ENCODE results near the gene SPPL2B. TPM values are rescaled to one million over a fixed set of nuclear protein-coding genes. Genes with fewer than 3 reads are reported as not detected.
"Not testable (repeated sequence)": the region's sequence is repeated elsewhere in the genome, so short reads cannot be mapped to it uniquely, and the experiment has no call there.

SPPL2B gene
- total and polyA plus RNA-seq, 12 donors, result 17.8 to 69.7 (median 21.2) TPM

- intact Hi-C loops (cut with DNase I), result loop anchor here in 1 of 10 donors (10.0 kb wide), 1 partner anchor 103 kb away; the partner anchor contains the start of gene PEAK3
- Histone ChIP-seq H3K36me3 (no peaks in the 10 kb centered on the region), H3K4me1 (peaks cover 0 to 13% (median 3%) of the 10 kb centered on the region in 9 donors), H3K27me3 (peaks cover 0 to 26% (median 8%) of the 10 kb centered on the region in 7 donors), H3K27ac (no peak overlapping the region), H3K4me3 (no peak overlapping the region), H3K9me3 (no peaks in the 10 kb centered on the region)
- no peak for ATAC-seq
- WGBS, 2 donors, result 69% methylated on average over 20 of the region's 20 CpGs
- TF ChIP-seq, protein P1, sequence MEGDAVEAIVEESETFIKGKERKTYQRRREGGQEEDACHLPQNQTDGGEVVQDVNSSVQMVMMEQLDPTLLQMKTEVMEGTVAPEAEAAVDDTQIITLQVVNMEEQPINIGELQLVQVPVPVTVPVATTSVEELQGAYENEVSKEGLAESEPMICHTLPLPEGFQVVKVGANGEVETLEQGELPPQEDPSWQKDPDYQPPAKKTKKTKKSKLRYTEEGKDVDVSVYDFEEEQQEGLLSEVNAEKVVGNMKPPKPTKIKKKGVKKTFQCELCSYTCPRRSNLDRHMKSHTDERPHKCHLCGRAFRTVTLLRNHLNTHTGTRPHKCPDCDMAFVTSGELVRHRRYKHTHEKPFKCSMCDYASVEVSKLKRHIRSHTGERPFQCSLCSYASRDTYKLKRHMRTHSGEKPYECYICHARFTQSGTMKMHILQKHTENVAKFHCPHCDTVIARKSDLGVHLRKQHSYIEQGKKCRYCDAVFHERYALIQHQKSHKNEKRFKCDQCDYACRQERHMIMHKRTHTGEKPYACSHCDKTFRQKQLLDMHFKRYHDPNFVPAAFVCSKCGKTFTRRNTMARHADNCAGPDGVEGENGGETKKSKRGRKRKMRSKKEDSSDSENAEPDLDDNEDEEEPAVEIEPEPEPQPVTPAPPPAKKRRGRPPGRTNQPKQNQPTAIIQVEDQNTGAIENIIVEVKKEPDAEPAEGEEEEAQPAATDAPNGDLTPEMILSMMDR (IDR thresholded peaks at IDR 0.05), result no peak
- DNase-seq, result no peak
Observed at GRCh38 chr19:2387367-2388288, 59.1 kb downstream of the SPPL2B start.

GRCh38 chr19:2389594-2389993, 61.1 kb downstream of the SPPL2B start:
- Histone ChIP-seq H3K27me3 (peaks cover 0 to 26% (median 8%) of the 10 kb centered on the region in 7 donors), H3K36me3 (no peaks in the 10 kb centered on the region), H3K4me3 (no peak overlapping the region), H3K27ac (no peak overlapping the region), H3K9me3 (no peaks in the 10 kb centered on the region), H3K4me1 (peaks cover 0 to 5% (median 0%) of the 10 kb centered on the region in 9 donors)
- TF ChIP-seq, protein P1 (IDR thresholded peaks at IDR 0.05), result no peak
- 83% methylated on average over 21 of the region's 21 CpGs for WGBS, 2 donors
- no peak for DNase-seq
- ATAC-seq, result no peak
- intact Hi-C loops (cut with DNase I), result loop anchor here in 1 of 10 donors (10.0 kb wide), 1 partner anchor 105 kb away; the partner anchor contains the start of gene PEAK3

- intact Hi-C loops (cut with DNase I), result loop anchor here in 7 of 10 donors (1.0 to 10.0 kb wide), 9 partner anchors 106 to 236 kb away; partner anchors contain the start of genes PLEKHJ1 (in 5 of the 7), SF3A2 (in 5 of the 7), AP3D1 (in 2 of the 7) and PEAK3 (in 1 of the 7)
- Histone ChIP-seq H3K36me3 (no peaks in the 10 kb centered on the region), H3K9me3 (no peaks in the 10 kb centered on the region), H3K27ac (no peak overlapping the region), H3K4me1 (peaks cover 0 to 5% (median 0%) of the 10 kb centered on the region in 9 donors), H3K27me3 (peaks cover 0 to 31% (median 6%) of the 10 kb centered on the region in 7 donors), H3K4me3 (no peak overlapping the region)
- WGBS, 2 donors, result 6 to 7% methylated on average over 10 of the region's 10 CpGs
- DNase-seq (peak in 1 of 2 donors; percentile 35), ATAC-seq (peak in 5 of 8 donors; percentile 33 to 71 (median 43))
- TF ChIP-seq, protein P1 (IDR thresholded peaks at IDR 0.05), result peak; percentile 62 to 82 (median 74)
Observed at GRCh38 chr19:2391118-2391725, 62.7 kb downstream of the SPPL2B start.

- Histone ChIP-seq H3K9me3 (no peaks in the 10 kb centered on the region), H3K27me3 (peaks cover 0 to 29% (median 6%) of the 10 kb centered on the region in 7 donors), H3K4me1 (peaks cover 0 to 5% (median 0%) of the 10 kb centered on the region in 9 donors), H3K4me3 (no peak overlapping the region), H3K27ac (no peak overlapping the region), H3K36me3 (no peaks in the 10 kb centered on the region)
- TF ChIP-seq, protein P1 (IDR thresholded peaks at IDR 0.05), result no peak
- DNase-seq, result no peak
- intact Hi-C loops (cut with DNase I), result loop anchor here in 7 of 10 donors (5.0 to 10.0 kb wide), 8 partner anchors 108 to 238 kb away; partner anchors contain the start of genes PLEKHJ1 (in 5 of the 7), SF3A2 (in 5 of the 7), AP3D1 (in 2 of the 7) and PEAK3 (in 1 of the 7)
- 60 to 74% methylated on average over 7 of the region's 7 CpGs for WGBS, 2 donors
- ATAC-seq, result no peak
Observed at GRCh38 chr19:2392366-2392765, 63.9 kb downstream of the SPPL2B start.

GRCh38 chr19:2392899-2393298, 64.4 kb downstream of the SPPL2B start:
- not testable (repeated sequence) for H3K4me1 ChIP-seq, DNase-seq, H3K4me3 ChIP-seq, H3K27ac ChIP-seq, H3K9me3 ChIP-seq, ATAC-seq, H3K36me3 ChIP-seq
- intact Hi-C loops (cut with DNase I), result loop anchor here in 7 of 10 donors (5.0 to 10.0 kb wide), 8 partner anchors 108 to 238 kb away; partner anchors contain the start of genes PLEKHJ1 (in 5 of the 7), SF3A2 (in 5 of the 7), AP3D1 (in 2 of the 7) and PEAK3 (in 1 of the 7)
- H3K27me3 ChIP-seq, result peaks cover 0 to 24% (median 8%) of the 10 kb centered on the region in 7 donors
- 75% methylated on average over 8 of the region's 8 CpGs for WGBS, 2 donors
